ENCODE measurements around the gene PRR7. TPM values are rescaled to one million over a fixed set of nuclear protein-coding genes. Genes with fewer than 3 reads are reported as not detected.

Gene PRR7
- total and polyA plus RNA-seq, 2 of the 4 experiments (the other 2 are of a cell fraction): 1.1 to 10.1 TPM

GRCh38 chr5:177498013-177498787 is 51.6 kb downstream of the PRR7 start:
- H3K27ac ChIP-seq (ENCODE audit: insufficient read depth, low read length): peak overlapping the region; percentile 87
- H3K9me3 ChIP-seq (ENCODE audit: control insufficient read depth, insufficient read depth, low read length): no peaks in the 10 kb centered on the region
- in situ Hi-C loops (cut with MboI; ENCODE audit: low sequenced_read_pairs) (no loop called here), dilution Hi-C loops (cut with HindIII; ENCODE audit: low sequenced_read_pairs, unreplicated experiment) (no loop called here), intact Hi-C loops (cut with micrococcal nuclease) (no loop called here)
- peak overlapping the region; percentile 93 for H4K91ac ChIP-seq (ENCODE audit: insufficient read depth, low read depth, low read length)
- peak overlapping the region; percentile 80 for H2BK5ac ChIP-seq (ENCODE audit: low read depth, low read length, poor library complexity, severe bottlenecking)
- CTCF ChIA-PET: interaction anchor here (1.0 kb wide), 2 partner anchors 94 to 97 kb away, joined by 3 to 4 read pairs; partner anchors contain the start of gene PFN3
- H3K56ac ChIP-seq (ENCODE audit: extremely low read depth, insufficient read depth, low read length): peak overlapping the region; percentile 92
- WGBS, 2 experiments (ENCODE audit: extremely low coverage in 2 of 2, insufficient read length in 1 of 2): 65% methylated on average over 9 of the region's 48 CpGs; no CpG with 5 or more reads in 1 of the 2 experiments
- H2BK20ac ChIP-seq (ENCODE audit: low read depth, low read length): peak overlapping the region; percentile 33; the same call in 1 of the 2 replicates
- peaks cover 38% of the 10 kb centered on the region for H4K20me1 ChIP-seq (ENCODE audit: insufficient read depth, low read length)
- peaks cover 17 to 44% of the 10 kb centered on the region in 2 experiments for H3K79me1 ChIP-seq (ENCODE audit: low read depth in 1 of 2, low read length in 2 of 2)
- H3K9me1 ChIP-seq (ENCODE audit: insufficient read depth, low read length): peaks cover 8% of the 10 kb centered on the region
- no peak for DNase-seq
- H2BK15ac ChIP-seq (ENCODE audit: low read depth, low read length): peak overlapping the region; percentile 96; the same call in 1 of the 3 replicates
- TF ChIP-seq CEBPB (IDR thresholded peaks at IDR 0.05; ENCODE audit: low read depth, low read length) (peak; percentile 97), RCOR1 (IDR thresholded peaks at IDR 0.05; ENCODE audit: insufficient replicate concordance, low read length) (no peak)
- peak overlapping the region; percentile 10; the same call in 1 of the 2 replicates for H4K5ac ChIP-seq (ENCODE audit: low read depth, low read length)
- BruUV-seq (replicated peaks): no TSS peak
- H3K14ac ChIP-seq (replicated peaks; ENCODE audit: low read depth, low read length): peak overlapping the region; percentile 97
- peak overlapping the region; percentile 100 for H2AK9ac ChIP-seq (replicated peaks; ENCODE audit: low read depth, low read length, poor library complexity)
- peak overlapping the region; percentile 45 for H3K4me3 ChIP-seq (ENCODE audit: insufficient read depth, low read depth, low read length)
- peak overlapping the region; percentile 91 for H2AFZ ChIP-seq (replicated peaks; ENCODE audit: low read length, poor library complexity)
- peak overlapping the region; percentile 92 for H3K23ac ChIP-seq (ENCODE audit: low read depth, low read length)
- no peaks in the 10 kb centered on the region for H3K27me3 ChIP-seq (ENCODE audit: control insufficient read depth, insufficient read depth, low read length)
- peak overlapping the region; percentile 48; the same call in 1 of the 2 replicates for H3K18ac ChIP-seq (ENCODE audit: low read depth, low read length)
- H2AK5ac ChIP-seq (ENCODE audit: low read depth, low read length): peak overlapping the region; percentile 96
- ATAC-seq (ENCODE audit: low read depth): no peak
- H4K8ac ChIP-seq (ENCODE audit: low read depth in 2 of 2, low read length in 2 of 2): peak overlapping the region; percentile 75 to 92
- peaks cover 35% of the 10 kb centered on the region for H3K4me1 ChIP-seq (ENCODE audit: control insufficient read depth, insufficient read depth, low read length)
- peak overlapping the region; percentile 78 for H3K4me2 ChIP-seq (ENCODE audit: low read depth, low read length)
- peaks cover 23% of the 10 kb centered on the region for H3K36me3 ChIP-seq (ENCODE audit: control insufficient read depth, insufficient read depth, low read length)
- H3K4ac ChIP-seq (ENCODE audit: low read depth, low read length): peak overlapping the region; percentile 99
- peak overlapping the region; percentile 87 for H2BK120ac ChIP-seq (ENCODE audit: low read depth, low read length)
- POLR2A ChIA-PET (ENCODE audit: unreplicated experiment): interaction anchor here (0.6 to 1.3 kb wide), 4 partner anchors 19 to 72 kb away, joined by 3 to 4 read pairs (median 4); partner anchors contain the start of genes DDX41 and GRK6
- peak overlapping the region; percentile 78 for H3K9ac ChIP-seq (ENCODE audit: low read depth, low read length)

Measured in IMR-90 (cell line).